ENCODE measurements around the gene LATS1.
"Not testable (repeated sequence)": the region's sequence is repeated elsewhere in the genome, so short reads cannot be mapped to it uniquely, and the experiment has no call there.

Gene LATS1

DNA sequence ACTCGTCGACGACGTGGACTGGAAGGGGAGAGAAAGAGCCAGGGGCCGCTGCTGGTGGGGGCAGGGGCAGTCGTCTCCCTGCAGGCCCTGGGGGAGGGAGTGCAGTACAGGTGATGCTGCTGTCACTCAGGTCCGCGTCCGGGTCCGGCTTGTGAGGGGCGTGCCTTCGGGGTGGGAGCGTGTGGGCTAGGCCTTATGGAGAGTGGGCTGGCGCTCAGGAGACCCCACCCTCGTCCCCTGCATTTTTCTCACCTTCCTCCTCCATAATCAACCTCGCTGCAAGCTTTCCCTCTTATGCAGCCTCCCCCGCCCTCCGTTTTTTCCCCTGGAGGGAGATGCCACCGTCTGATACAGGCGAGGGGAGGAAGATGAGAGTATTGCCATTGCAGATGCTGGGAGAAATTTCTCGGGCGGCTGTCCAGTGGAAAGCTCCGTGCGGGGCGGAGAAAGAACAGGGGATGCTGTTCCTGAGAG is 32.3 kb upstream of the LATS1 start:
- Mint-ChIP-seq H3K9me3 (no peaks in the 10 kb centered on the region), H3K27ac (peak overlapping the region; percentile 85), H3K27me3 (ENCODE audit: low read depth, poor library complexity) (peaks cover 3% of the 10 kb centered on the region), H3K36me3 (ENCODE audit: low read depth) (no peaks in the 10 kb centered on the region), H3K4me1 (peaks cover 26% of the 10 kb centered on the region), H3K4me3 (peak overlapping the region; percentile 91)
- DNase-seq = peak; percentile 70
- TF ChIP-seq, protein P1, sequence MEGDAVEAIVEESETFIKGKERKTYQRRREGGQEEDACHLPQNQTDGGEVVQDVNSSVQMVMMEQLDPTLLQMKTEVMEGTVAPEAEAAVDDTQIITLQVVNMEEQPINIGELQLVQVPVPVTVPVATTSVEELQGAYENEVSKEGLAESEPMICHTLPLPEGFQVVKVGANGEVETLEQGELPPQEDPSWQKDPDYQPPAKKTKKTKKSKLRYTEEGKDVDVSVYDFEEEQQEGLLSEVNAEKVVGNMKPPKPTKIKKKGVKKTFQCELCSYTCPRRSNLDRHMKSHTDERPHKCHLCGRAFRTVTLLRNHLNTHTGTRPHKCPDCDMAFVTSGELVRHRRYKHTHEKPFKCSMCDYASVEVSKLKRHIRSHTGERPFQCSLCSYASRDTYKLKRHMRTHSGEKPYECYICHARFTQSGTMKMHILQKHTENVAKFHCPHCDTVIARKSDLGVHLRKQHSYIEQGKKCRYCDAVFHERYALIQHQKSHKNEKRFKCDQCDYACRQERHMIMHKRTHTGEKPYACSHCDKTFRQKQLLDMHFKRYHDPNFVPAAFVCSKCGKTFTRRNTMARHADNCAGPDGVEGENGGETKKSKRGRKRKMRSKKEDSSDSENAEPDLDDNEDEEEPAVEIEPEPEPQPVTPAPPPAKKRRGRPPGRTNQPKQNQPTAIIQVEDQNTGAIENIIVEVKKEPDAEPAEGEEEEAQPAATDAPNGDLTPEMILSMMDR (IDR thresholded peaks at IDR 0.05) = no peak

DNA sequence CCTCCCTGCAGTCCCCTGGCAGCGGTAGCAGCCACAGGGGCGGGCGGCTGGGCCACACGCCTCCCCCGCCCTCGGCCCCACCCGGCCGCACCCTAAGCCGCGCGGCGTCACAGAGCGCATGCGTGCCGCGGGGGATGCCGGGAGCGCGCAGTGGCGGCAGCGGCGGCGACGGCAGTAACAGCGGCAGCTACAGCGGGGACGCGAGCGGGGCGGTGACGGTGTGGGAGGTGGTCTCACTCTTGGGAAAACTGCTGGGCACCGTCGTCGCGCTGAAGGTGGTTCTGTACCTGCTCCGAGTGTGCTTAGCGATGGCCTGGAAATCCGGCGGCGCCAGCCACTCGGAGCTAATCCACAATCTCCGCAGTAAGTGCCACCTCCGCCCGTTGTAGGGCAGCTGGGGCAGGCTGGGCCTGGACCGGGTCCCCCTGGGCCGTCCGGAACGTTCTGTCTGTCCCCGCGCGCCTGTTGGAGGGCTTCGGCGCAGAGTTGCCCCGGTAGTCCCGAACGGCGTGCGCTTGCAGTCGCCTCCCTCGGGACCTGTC is 31.8 kb upstream of the LATS1 start, which contains the start of gene PCMT1:
Gene PCMT1, plus strand, starts transcription at position 148 of the 542 bp plus-strand sequence. Its CDS starts 161 bp downstream, at position 309.
- peak; percentile 93 for DNase-seq
- Mint-ChIP-seq H3K4me3 (peak within 1 kb of the TSS; percentile 91), H3K36me3 (ENCODE audit: low read depth) (no peaks in the 10 kb centered on the region)

GRCh38 chr6:149749082-149749593 is 31.2 kb upstream of the LATS1 start:
- Mint-ChIP-seq H3K4me3 (peak overlapping the region; percentile 91), H3K4me1 (peaks cover 27% of the 10 kb centered on the region)
- H3K27me3 Mint-ChIP-seq (ENCODE audit: low read depth, poor library complexity); DNase-seq; H3K27ac Mint-ChIP-seq; H3K9me3 Mint-ChIP-seq; H3K36me3 Mint-ChIP-seq (ENCODE audit: low read depth): not testable (repeated sequence)

More for the DNA sequence above, 31.8 kb upstream of the LATS1 start, which contains the start of gene PCMT1:
- Mint-ChIP-seq H3K27me3 (ENCODE audit: low read depth, poor library complexity) (peaks cover 3% of the 10 kb centered on the region), H3K27ac (peak within 1 kb of the TSS; percentile 85), H3K9me3 (no peaks in the 10 kb centered on the region), H3K4me1 (peaks cover 27% of the 10 kb centered on the region)
- TF ChIP-seq, protein P1 (IDR thresholded peaks at IDR 0.05) = no peak

GRCh38 chr6:149746147-149746946 is 28.4 kb upstream of the LATS1 start, which contains the start of gene NUP43:
TSS of gene NUP43 (minus strand) at chr6:149746529. CDS start at chr6:149746495, 34 bp downstream.
- H3K27me3 Mint-ChIP-seq (ENCODE audit: low read depth, poor library complexity) = peaks cover 3% of the 10 kb centered on the region
- H3K27ac Mint-ChIP-seq = peak within 1 kb of the TSS; percentile 57
- peaks cover 18% of the 10 kb centered on the region for H3K36me3 Mint-ChIP-seq (ENCODE audit: low read depth)
- H3K9me3 Mint-ChIP-seq = no peaks in the 10 kb centered on the region
- peak; percentile 82 for DNase-seq
- peak within 1 kb of the TSS; percentile 99 for H3K4me3 Mint-ChIP-seq
- H3K4me1 Mint-ChIP-seq = peaks cover 27% of the 10 kb centered on the region
- TF ChIP-seq, protein P1 (IDR thresholded peaks at IDR 0.05) = peak; percentile 48

GRCh38 chr6:149745252-149745651 is 27.4 kb upstream of the LATS1 start:
- not testable (repeated sequence) for DNase-seq; H3K27ac Mint-ChIP-seq; H3K9me3 Mint-ChIP-seq; H3K27me3 Mint-ChIP-seq (ENCODE audit: low read depth, poor library complexity)
- peaks cover 20% of the 10 kb centered on the region for H3K4me1 Mint-ChIP-seq
- H3K4me3 Mint-ChIP-seq = peak overlapping the region; percentile 99
- peaks cover 27% of the 10 kb centered on the region for H3K36me3 Mint-ChIP-seq (ENCODE audit: low read depth)

DNA sequence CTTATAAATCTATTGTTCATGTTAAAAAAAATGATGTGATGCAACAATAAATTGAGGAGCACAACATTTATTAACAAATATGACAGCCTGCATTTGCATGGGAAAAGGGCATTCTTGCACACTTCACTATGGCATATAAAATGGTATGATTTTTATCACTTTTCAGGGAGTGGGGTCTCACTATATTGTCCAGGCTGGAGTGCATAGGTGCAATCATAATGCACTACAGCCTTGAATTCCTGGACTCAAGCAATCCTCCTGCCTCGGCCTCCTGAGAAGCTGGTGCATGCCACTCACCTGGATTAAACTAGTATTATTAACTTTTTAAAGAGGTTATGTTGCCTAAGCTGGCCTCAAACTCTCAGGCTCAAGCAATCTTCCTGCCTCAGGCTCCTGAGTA is 17.0 kb upstream of the LATS1 start:
- Mint-ChIP-seq H3K27me3 (ENCODE audit: low read depth, poor library complexity) (no peaks in the 10 kb centered on the region), H3K36me3 (ENCODE audit: low read depth) (peaks cover 49% of the 10 kb centered on the region), H3K4me1 (no peaks in the 10 kb centered on the region), H3K9me3 (no peaks in the 10 kb centered on the region), H3K27ac (no peak overlapping the region), H3K4me3 (no peak overlapping the region)
- TF ChIP-seq, protein P1 (IDR thresholded peaks at IDR 0.05) = no peak
- no peak for DNase-seq
